ENCODE results near the gene IGFBP7. TPM values are rescaled to one million over a fixed set of nuclear protein-coding genes. Genes with fewer than 3 reads are reported as not detected.

The IGFBP7 gene
- total RNA-seq, 2 donors from 2014 or later: 1.1 TPM; not detected in 1

- Mint-ChIP-seq H3K9me3 (no peaks in the 10 kb centered on the region), H3K27me3 (ENCODE audit: insufficient read depth) (no peaks in the 10 kb centered on the region), H3K4me3 (no peak overlapping the region), H3K27ac (no peak overlapping the region), H3K4me1 (peaks cover 17% of the 10 kb centered on the region), H3K36me3 (ENCODE audit: low read depth) (no peaks in the 10 kb centered on the region)
- Histone ChIP-seq H3K27me3 (ENCODE audit: control insufficient read depth, insufficient read depth, low read length, poor library complexity, severe bottlenecking) (no peaks in the 10 kb centered on the region), H3K36me3 (ENCODE audit: control insufficient read depth, insufficient read depth, low read length) (no peaks in the 10 kb centered on the region), H3K27ac (ENCODE audit: low read depth, low read length) (no peak overlapping the region), H3K4me1 (ENCODE audit: control insufficient read depth, insufficient read depth, low read length) (no peaks in the 10 kb centered on the region), H3K9ac (ENCODE audit: extremely low read depth, low read length, poor library complexity, severe bottlenecking) (no peak overlapping the region), H3K4me3 (ENCODE audit: low read length) (no peak overlapping the region), H3K9me3 (ENCODE audit: control insufficient read depth, low read length) (no peaks in the 10 kb centered on the region)
- TF ChIP-seq, protein P1, sequence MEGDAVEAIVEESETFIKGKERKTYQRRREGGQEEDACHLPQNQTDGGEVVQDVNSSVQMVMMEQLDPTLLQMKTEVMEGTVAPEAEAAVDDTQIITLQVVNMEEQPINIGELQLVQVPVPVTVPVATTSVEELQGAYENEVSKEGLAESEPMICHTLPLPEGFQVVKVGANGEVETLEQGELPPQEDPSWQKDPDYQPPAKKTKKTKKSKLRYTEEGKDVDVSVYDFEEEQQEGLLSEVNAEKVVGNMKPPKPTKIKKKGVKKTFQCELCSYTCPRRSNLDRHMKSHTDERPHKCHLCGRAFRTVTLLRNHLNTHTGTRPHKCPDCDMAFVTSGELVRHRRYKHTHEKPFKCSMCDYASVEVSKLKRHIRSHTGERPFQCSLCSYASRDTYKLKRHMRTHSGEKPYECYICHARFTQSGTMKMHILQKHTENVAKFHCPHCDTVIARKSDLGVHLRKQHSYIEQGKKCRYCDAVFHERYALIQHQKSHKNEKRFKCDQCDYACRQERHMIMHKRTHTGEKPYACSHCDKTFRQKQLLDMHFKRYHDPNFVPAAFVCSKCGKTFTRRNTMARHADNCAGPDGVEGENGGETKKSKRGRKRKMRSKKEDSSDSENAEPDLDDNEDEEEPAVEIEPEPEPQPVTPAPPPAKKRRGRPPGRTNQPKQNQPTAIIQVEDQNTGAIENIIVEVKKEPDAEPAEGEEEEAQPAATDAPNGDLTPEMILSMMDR (conservative IDR thresholded peaks at IDR 0.05): no peak
- 85 to 100% methylated on average over 3 to 5 of the region's 5 CpGs for WGBS, 2 experiments (ENCODE audit: insufficient coverage in 1 of 2, insufficient read length in 1 of 2)
- no peak for DNase-seq
Measured at GRCh38 chr4:57095956-57096355, 14.2 kb downstream of the IGFBP7 start.

- Histone ChIP-seq H3K27ac (ENCODE audit: low read depth, low read length) (no peak overlapping the region), H3K9me3 (ENCODE audit: control insufficient read depth, low read length) (no peaks in the 10 kb centered on the region), H3K27me3 (ENCODE audit: control insufficient read depth, insufficient read depth, low read length, poor library complexity, severe bottlenecking) (no peaks in the 10 kb centered on the region), H3K4me3 (ENCODE audit: low read length) (no peak overlapping the region), H3K36me3 (ENCODE audit: control insufficient read depth, insufficient read depth, low read length) (no peaks in the 10 kb centered on the region), H3K4me1 (ENCODE audit: control insufficient read depth, insufficient read depth, low read length) (no peaks in the 10 kb centered on the region), H3K9ac (ENCODE audit: extremely low read depth, low read length, poor library complexity, severe bottlenecking) (no peak overlapping the region)
- DNase-seq: no peak
- H3K36me3 Mint-ChIP-seq (ENCODE audit: low read depth): no peaks in the 10 kb centered on the region
- H3K27me3 Mint-ChIP-seq (ENCODE audit: insufficient read depth): no peaks in the 10 kb centered on the region
- WGBS, 2 experiments (ENCODE audit: insufficient coverage in 1 of 2, insufficient read length in 1 of 2): 91% methylated on average over 2 of the region's 2 CpGs; no CpG with 5 or more reads in 1 of the 2 experiments
- no peaks in the 10 kb centered on the region for H3K9me3 Mint-ChIP-seq
- TF ChIP-seq, protein P1 (conservative IDR thresholded peaks at IDR 0.05): no peak
- peaks cover 18% of the 10 kb centered on the region for H3K4me1 Mint-ChIP-seq
- H3K27ac Mint-ChIP-seq: no peak overlapping the region
- no peak overlapping the region for H3K4me3 Mint-ChIP-seq
Measured at GRCh38 chr4:57095245-57095644, 14.9 kb downstream of the IGFBP7 start.

DNA sequence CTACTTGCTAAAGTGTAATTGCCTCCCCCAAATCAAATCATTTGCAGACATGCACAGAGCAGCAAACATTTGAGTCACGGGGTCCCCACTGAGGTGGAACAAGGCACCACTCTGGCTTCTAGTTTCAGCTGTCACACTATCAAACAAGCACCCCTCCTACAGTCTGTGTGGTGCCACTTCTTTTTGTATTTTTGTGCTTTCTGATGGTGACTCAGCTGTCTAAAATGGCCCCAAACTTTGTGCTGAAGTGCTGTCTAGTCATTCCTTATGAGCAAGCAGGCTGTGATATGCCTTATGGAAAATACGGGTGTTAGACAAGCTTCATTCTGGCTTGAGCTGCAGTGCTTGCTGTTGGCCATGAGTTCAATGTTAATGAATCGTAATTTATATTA lies 15.4 kb downstream of the IGFBP7 start:
- TF ChIP-seq, protein P1 (conservative IDR thresholded peaks at IDR 0.05): no peak
- Histone ChIP-seq H3K4me3 (ENCODE audit: low read length) (no peak overlapping the region), H3K27ac (ENCODE audit: low read depth, low read length) (no peak overlapping the region), H3K36me3 (ENCODE audit: control insufficient read depth, insufficient read depth, low read length) (no peaks in the 10 kb centered on the region), H3K9me3 (ENCODE audit: control insufficient read depth, low read length) (no peaks in the 10 kb centered on the region), H3K27me3 (ENCODE audit: control insufficient read depth, insufficient read depth, low read length, poor library complexity, severe bottlenecking) (no peaks in the 10 kb centered on the region), H3K9ac (ENCODE audit: extremely low read depth, low read length, poor library complexity, severe bottlenecking) (no peak overlapping the region), H3K4me1 (ENCODE audit: control insufficient read depth, insufficient read depth, low read length) (no peaks in the 10 kb centered on the region)
- Mint-ChIP-seq H3K27me3 (ENCODE audit: insufficient read depth) (no peaks in the 10 kb centered on the region), H3K4me1 (peaks cover 18% of the 10 kb centered on the region), H3K4me3 (no peak overlapping the region), H3K9me3 (no peaks in the 10 kb centered on the region), H3K36me3 (ENCODE audit: low read depth) (no peaks in the 10 kb centered on the region), H3K27ac (no peak overlapping the region)
- no peak for DNase-seq
- WGBS, 2 experiments (ENCODE audit: insufficient coverage in 1 of 2, insufficient read length in 1 of 2): 90 to 94% methylated on average over 2 to 3 of the region's 3 CpGs
